ENCODE results near the gene PCLAF. TPM values are rescaled to one million over a fixed set of nuclear protein-coding genes. Genes with fewer than 3 reads are reported as not detected.
"Not testable (repeated sequence)": the region's sequence is repeated elsewhere in the genome, so short reads cannot be mapped to it uniquely, and the experiment has no call there.

The PCLAF gene
- total RNA-seq, 1 donor from 2014 or later = 10.9 TPM

DNA sequence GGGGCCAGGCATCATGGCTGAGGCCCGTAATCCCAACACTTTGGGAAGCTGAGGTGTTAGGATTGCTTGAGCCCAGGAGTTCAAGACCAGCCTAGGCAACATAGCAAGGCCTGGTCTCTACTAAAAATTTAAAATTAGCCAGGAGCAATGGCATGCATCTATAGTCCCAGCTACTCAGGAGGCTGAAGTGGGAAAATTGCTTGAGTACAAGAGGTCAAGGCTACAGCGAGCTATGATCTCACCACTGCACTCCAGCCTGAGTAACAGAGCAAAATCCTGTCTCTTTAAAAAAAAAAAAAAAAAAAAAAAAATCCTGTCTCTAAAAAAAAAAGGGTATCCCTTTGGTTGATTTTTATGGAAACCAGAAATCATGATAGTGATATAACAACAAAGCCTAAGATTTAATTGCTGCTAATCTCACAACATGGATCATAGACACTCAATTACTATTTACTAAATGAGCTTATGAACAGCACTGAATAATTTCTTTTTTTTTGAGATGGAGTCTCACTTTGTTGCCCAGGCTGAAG, 12.1 kb downstream of the PCLAF start:
- no peak for DNase-seq (ENCODE audit: extremely low read depth, low read depth, low spot score)

DNA sequence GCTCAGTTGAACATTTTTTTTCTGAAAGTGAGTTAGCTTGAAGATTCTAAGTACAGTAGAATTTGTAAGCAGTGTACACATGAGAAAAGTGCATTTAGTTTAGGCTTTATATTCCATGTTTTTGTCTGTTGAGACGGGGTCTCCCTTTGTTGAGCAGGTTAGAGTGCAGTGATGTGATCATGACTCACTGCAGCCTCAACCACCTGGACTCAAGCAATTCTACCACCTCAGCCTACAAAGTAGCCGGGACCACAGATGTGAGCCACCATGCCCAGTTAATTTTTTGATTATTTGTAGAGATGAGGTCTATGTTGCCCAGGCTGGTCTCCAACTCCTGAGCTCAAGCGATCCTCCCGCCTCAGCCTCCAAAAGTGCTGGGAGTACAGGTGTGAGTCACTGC, 20.0 kb downstream of the PCLAF start:
- no peak for DNase-seq (ENCODE audit: extremely low read depth, low read depth, low spot score)

DNA sequence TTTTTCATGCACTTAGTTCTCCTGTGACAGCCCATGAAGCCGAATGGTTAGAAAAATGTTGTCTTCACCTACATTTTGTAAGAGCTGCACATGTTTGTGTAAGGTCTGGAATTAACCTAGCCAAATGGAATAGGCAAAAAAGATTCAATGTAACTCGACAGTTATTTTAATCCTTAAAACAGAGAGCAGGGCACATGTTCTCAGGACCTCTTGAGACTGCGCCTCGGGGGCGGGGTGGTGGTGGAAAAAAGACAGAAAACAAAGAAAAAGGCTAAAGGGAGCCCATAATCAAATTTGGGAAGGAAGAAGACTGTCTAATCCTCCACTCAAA, 24.6 kb downstream of the PCLAF start:
- no peak for DNase-seq (ENCODE audit: extremely low read depth, low read depth, low spot score)

DNA sequence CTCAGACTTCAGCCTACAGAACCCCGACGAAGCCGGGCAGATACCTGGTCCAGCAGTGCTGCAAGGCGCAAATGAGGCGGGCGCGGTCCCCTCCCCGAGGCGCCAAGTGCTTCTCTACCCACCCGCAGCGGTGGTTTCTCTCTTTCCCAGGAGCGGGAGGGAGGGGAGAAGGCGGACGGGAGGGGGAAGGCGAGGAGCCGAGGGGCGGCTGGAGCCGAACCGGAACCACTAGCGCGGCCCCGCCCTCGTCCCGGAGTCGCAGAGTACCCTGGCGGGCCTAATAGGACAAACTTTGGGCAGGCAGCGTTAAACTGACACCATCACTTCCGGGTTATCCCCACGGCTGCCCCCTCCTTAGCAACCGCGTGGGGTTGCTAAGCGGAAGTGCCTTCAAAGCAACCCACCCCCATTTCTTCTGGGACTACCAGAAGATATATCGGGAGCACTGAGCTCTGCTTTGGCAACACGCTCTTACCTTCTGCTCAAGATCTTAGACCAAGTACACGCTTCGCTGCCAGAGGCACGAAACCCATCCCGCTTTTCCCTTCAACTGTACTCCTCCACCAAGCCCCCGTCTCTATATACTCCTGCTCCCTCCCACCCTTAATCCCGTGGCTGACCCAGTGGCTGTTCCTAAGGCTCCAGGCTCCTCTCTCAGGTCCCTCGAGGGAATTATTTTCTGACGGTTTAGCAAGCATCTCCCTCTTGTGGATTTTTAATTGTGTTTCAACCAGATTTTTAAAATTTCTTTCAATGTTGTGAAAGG, 25.1 kb downstream of the PCLAF start, which contains the start of gene CSNK1G1:
TSS of gene CSNK1G1 (minus strand) at position 230 of the 766 bp plus-strand sequence. CDS start 55,674 bp downstream, outside the sequence.
- peak; percentile 84 for DNase-seq (ENCODE audit: extremely low read depth, low read depth, low spot score)

DNA sequence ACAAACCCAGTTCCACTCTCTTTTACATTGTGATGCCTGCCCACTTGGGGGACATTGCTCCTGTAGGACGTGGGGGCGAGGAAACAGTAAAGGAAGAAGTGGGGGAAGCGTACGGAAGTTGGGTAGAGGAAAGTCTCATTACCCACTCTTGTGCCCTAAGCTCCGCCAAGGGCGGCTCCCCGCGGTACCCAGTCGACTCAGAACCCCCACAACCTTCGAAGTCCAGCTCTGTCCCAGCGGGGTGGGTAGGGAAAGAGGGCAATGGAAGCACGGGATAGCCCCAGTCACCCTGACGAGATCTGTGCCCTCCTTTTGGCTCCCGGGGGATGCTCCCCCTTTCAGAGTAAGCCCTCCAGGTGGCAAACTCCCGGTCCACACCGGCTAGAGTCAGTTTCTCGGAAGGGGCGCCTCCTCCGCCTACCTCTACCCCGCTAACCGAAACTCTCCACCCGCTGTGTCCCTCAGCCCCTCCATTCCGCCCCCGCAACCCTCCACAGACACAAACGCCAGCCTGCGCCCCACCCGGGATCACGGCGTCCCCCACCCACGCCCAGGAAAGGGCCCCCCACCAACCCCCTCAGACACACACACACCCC, 25.8 kb downstream of the PCLAF start:
- no peak for DNase-seq (ENCODE audit: extremely low read depth, low read depth, low spot score)

DNA sequence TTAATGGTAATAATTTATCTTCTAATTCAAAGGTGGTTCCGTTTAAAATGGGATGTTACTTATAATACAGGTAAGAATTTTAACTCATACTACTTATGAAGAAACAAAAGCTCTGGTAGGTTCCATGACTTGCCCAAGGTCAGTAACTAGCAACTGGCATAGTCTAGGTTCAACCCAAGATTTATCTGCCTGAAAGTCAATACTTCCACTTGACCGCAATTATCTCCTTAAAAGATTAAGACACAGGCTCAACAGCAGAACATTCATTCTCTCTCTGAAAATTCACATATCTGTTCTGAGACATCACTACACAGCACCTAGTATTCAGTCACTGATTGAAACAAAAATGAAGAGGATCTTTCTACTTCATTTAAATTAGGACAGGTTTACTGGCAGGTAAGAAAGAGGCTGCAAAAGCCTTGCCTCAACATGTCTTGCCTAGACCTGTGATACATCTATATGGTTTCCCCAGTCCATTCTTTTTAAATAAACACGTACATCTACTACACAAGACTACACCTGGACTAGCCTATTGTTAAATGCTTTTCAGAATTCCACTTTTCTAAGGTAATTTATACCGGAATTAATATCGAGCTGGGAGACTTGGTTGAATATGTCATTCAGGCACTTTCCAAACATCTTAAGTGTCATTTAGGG, 26.4 kb downstream of the PCLAF start:
- no peak for DNase-seq (ENCODE audit: extremely low read depth, low read depth, low spot score)

DNA sequence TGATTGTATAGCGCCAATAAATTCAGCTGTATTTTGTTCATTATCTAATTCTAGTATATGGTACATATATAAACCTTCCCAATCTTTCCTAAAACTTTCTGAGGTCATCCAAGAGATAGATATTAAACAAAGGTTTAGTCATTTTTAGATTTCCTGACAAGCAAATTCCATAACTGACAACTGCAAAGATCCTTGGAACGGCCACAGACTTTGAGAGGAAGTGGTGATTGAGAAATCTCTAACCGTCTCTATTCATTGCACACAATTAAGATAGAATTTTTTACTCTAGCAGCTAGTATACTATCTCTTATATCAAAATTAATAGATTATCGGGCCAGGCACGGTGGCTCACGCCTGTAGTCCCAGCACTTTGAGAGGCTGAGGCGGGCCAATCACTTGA, 30.0 kb downstream of the PCLAF start:
- DNase-seq (ENCODE audit: extremely low read depth, low read depth, low spot score) = no peak

DNA sequence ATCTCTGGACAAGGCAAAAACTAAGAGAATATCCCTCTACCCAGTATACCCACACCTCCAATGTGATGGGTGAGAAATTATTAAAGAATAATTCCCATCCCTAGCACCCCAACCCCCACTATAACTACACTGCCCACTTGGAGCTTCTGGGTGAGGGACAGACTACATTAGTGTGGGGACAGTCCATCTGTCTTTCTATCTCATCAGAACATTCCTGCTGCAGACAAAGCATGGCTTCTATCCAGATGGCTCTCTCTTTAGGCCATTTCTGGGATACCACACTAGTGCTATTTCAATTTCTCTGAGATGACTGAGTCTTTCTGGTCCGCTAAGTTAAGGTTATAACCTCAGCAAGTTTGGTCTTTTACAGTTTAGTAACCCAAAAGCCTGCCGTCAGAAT, 31.9 kb downstream of the PCLAF start:
- no peak for DNase-seq (ENCODE audit: extremely low read depth, low read depth, low spot score)

DNA sequence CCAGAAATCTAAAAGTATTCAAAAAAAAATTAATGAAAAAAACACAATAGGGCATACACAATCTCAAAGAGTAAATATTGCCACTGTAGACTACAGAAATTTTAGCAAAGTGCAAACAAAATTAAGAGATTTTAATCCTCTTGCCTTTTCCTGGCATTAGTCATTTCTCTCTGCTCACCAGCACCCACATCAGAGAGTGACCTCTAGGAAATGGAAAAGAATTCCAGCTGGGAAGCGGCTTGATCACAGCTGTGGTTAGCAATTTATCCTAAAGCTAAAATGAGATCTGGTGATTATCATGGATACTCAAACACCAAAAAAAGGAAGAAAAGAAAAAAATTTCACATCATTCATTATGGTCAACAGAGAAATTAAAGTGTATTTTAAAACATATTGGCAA, 32.8 kb downstream of the PCLAF start:
- DNase-seq (ENCODE audit: extremely low read depth, low read depth, low spot score) = no peak

DNA sequence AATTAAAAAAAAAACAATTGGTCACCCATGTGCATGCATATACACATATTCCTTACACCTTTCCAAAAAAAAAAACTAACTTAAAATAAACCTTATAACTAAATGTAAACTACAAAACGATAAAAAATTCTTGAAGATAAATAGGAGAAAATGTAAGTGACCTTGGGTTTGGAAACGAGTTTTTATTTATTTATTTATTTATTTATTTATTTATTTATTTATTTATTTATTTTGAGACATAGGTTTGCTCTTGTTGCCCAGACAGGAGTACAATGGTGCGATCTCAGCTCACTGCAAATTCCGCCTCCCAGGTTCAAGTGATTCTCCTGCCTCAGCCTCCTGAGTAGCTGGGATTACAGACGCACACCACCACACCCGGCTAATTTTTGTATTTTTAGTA, 35.0 kb downstream of the PCLAF start:
- not testable (repeated sequence) for DNase-seq (ENCODE audit: extremely low read depth, low read depth, low spot score)

DNA sequence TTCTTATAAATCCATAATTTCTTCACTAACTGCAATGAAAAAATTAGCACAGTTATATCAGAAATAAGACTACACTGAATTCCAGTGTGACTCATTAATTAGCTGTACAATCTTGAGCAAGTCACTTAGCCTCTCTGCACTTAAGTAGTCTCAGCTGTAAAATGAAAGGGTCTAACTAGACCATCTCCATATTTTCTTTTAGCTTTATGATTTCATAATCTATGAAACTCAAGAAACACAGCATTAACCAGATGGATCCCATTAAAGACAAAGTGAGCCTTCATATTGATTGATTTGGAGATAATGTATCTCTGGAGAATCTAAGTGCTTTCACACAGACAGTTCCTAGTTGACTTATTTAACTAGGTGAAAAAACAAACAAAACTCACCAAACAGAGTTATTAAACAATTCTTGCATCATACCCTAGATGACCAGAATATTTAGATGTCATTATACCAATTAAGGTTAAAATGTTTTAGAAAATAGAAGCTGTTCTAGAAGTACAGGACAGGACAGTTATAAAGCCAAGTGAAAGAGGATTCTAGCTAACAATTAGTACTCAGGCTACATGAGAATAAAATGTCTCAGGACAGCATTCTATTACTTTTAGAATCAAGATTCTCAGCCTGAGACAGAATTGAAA, 36.5 kb downstream of the PCLAF start:
- no peak for DNase-seq (ENCODE audit: extremely low read depth, low read depth, low spot score)

DNA sequence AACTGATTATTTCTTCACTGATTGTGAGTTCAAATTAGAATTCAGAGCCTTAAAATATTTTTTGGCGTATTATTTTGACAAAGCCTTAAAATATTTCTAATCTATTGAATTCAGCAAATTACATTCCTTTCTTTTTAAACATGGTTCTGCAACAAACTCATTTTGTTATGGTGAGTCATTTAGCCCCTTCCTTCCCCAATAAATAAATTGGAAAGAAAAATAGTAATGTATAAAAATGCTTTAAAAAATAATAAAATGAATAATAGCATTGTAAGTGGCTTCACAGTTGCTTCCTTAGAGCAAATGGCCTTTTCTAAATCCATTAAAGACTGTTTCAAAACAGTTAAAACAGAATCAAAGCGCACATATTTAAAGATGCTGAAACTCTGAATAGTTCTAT, 37.4 kb downstream of the PCLAF start:
- no peak for DNase-seq (ENCODE audit: extremely low read depth, low read depth, low spot score)

DNA sequence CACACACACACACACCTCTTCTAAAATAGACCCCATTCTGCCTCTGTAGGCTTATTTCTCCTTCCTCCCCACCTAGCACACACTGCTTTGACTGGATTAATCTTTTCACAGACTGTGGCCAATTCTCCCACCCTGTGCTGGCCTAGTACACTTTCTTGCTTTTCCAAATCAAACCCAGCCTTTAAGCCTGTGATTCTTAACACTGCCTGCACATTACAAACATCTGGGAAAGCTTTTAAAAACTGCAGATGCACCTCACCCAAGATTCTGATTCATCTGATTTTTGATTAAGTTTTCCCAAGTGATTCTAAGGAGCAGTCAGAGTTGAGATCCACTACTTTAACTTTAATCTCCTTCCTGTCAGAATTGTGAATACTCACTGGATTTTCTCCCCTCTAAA, 38.0 kb downstream of the PCLAF start:
- DNase-seq (ENCODE audit: extremely low read depth, low read depth, low spot score) = no peak

DNA sequence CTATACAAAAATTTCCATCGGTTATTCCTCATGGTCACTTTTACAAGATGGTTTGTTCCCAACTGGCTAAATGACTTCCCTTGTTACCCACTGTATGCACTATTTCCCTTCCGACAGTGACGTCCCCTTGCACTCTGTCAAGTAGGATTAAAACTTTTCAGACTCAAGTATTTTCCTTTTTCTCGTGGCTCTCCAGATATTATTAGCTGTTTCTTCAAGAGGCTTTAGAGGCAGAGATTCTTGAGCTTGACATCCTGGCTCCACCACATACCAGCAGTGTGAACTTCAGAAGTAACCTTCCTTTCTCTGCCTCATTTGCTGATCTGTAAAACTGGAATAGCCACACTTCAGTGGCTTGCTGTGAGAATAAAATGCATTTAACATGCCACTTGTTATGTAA, 39.3 kb downstream of the PCLAF start:
- no peak for DNase-seq (ENCODE audit: extremely low read depth, low read depth, low spot score)

DNA sequence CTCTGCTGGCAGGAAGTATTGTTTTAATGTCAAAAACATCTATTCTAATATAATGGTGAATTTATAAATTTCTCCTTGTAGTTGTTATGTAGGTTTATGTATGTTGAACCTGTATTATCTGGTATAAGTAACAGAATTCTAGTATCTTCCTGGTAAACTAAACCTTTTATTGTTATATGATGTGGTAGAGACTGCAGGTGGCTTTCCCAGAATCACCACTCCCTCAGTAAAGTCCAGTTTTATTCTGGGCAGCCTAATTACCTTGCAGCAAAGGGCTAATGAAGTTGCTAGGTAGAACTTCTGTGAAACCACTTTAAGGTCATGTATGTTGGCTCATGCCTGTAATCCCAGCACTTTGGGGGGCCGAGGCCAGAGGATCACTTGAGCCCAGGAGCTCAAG, 40.9 kb downstream of the PCLAF start:
- DNase-seq (ENCODE audit: extremely low read depth, low read depth, low spot score) = no peak

DNA sequence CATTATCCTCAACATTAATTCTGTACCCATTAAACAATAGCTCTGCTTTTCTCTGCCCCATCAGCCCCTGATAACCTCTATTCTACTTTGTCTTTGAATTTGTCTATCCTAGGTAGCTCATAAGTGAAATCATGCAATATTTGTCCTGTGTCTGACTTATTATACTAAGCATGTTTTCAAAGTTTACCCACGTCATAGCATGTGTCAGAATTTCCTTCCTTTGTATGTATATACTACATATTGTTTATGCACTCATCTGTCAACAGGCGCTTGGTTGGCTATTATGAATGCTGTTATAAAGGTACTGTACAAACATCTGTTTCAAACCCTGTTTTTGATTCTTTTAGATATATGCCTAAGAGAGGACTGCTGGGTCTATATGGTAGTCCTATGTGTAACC, 43.5 kb downstream of the PCLAF start:
- peak; percentile 83 for DNase-seq (ENCODE audit: extremely low read depth, low read depth, low spot score)

DNA sequence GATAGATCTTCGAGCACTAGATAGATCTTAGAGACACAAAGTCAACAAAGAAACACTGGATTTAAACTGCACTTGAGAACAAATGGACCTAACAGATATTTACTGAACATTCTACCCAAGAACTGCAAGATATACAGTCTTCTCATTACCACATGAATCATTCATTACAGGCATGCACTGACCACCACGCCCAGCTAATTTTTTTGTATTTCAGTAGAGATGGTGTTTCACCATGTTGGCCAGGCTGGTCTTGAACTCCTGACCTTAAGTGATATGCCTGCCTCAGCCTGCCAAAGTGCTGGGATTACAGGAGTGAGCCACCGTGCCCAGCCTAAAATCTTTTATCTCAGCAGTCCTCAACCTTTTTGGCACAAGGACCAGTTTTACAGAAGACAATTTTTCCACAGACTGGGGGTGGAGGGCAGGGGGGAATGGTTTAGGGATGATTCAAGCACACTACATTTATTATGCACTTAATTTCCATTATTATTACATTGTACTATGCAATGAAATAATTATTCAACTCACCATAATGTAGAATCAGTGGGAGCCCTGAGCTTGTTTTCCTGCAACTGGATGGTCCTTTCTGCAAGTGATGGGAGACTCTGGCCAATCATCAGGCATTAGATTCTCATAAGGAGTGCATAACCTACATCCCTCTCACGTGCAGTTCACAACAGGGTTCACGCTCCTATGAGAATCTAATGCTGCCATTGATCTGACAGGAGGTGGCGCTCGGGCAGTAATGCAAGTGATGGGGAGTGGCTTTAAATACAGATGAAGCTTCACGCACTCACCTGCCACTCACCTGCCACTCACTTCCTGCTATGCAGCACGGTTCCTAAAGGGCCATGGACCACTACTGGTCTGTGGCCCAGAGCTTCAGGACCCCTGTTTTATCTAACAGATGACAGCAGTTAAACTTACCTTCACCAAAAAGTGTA, 47.0 kb downstream of the PCLAF start:
- DNase-seq (ENCODE audit: extremely low read depth, low read depth, low spot score) = no peak

DNA sequence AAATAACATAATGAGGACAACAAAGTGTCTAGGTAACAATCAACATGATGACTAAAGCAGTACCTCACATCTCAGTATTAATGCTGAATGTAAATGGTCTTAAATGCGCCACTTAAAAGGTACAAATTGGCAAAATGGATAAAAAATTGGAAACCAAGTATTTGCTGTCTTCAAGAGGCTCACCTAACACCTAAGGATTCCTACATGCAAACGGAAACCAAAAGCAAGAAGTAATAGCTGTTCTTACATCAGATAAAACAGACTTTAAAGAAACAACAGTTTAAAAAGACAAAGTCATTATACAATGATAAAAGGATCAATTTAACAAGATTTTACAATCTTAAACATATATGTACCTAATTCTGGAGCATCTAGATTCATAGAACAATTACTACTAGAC, 47.7 kb downstream of the PCLAF start:
- no peak for DNase-seq (ENCODE audit: extremely low read depth, low read depth, low spot score)

DNA sequence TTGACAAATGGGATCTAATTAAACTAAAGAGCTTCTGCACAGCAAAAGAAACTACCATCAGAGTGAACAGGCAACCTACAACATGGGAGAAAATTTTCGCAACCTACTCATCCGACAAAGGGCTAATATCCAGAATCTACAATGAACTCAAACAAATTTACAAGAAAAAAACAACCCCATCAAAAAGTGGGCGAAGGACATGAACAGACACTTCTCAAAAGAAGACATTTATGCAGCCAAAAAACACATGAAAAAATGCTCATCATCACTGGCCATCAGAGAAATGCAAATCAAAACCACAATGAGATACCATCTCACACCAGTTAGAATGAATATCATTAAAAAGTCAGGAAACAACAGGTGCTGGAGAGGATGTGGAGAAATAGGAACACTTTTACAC, 49.6 kb downstream of the PCLAF start:
- DNase-seq (ENCODE audit: extremely low read depth, low read depth, low spot score) = not testable (repeated sequence)

DNA sequence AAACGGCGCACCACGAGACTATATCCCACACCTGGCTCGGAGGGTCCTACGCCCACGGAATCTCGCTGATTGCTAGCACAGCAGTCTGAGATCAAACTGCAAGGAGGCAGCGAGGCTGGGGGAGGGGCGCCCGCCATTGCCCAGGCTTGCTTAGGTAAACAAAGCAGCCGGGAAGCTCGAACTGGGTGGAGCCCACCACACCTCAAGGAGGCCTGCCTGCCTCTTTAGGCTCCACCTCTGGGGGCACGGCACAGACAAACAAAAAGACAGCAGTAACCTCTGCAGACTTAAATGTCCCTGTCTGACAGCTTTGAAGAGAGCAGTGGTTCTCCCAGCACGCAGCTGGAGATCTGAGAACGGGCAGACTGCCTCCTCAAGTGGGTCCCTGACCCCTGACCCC, 54.3 kb downstream of the PCLAF start:
- not testable (repeated sequence) for DNase-seq (ENCODE audit: extremely low read depth, low read depth, low spot score)

Measured in glomerular endothelial cell (primary cell).